Measurements from ENCODE around the gene CFHR3.
"Not testable (repeated sequence)": the region's sequence is repeated elsewhere in the genome, so short reads cannot be mapped to it uniquely, and the experiment has no call there.

CFHR3 gene

GRCh38 chr1:196774603-196775002 is at the start of gene CFHR3:
Gene CFHR3 (plus strand): TSS chr1:196774840. CDS start chr1:196774887, 47 bp downstream.
- DNase-seq (ENCODE audit: low read depth, low spot score): no peak

DNA sequence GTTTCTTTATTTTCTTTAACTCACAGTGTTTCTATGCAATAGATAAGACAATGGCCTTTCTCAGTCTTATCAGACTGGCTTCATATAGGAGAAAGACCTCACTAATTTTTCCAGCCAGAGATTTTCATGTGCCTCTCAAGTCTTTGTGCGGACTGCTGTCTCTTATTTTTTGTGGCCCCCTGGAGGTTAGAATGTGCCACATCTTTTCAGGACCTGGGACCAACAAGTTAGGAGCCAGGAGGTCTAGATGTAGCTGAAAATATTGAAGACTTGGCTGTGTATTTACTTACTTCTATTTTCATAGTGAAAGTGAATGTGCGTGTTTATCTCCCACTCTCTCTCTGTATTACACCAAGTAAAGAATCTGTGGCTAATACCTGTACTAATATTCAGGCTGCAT is 42.1 kb upstream of the CFHR3 start:
- no peak for DNase-seq (ENCODE audit: low read depth, low spot score)

DNA sequence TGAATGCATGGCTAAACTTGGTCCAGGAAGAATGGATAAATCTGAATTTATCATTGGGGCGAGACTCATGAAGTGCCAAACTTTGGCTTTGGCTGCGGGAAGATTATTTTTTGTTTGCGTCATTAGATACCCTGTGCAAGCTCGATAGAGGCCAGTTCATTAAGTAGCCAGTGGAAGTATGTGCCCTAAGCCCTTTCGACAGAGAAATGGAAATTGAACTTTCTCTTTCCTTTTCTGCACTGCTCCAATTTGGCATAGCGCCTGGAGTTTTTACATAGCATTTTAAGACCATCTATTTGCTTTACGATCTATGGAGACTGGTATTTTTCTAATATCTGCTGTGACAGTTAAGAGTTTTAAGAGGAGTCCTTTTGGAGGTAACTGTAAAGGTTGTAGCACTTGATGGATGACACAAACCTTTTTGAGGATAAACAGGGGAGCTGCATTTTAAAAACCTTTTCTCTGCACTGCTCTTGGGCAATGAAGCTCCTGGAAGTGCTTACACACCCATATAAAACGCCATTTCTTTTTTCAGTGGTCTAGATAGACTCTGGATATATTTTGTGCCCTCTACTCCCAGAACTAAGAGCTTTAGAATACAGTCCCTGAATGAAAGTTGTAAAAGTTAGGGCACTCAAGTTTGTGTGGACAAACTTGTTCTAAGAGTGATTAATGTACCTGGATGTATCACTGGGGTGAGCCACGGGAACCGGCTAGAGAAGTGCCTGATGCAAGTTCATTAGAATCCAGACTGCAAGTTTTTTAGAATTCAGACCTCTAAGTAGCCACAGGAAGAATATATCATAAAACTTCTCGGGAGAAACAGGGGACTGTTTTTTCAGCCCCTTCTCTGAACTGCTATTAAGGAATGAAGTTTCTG is 41.3 kb upstream of the CFHR3 start:
- DNase-seq (ENCODE audit: low read depth, low spot score): no peak

GRCh38 chr1:196734006-196734405 is 40.6 kb upstream of the CFHR3 start:
- no peak for DNase-seq (ENCODE audit: low read depth, low spot score)

GRCh38 chr1:196734460-196734859 is 40.2 kb upstream of the CFHR3 start:
- DNase-seq (ENCODE audit: low read depth, low spot score): no peak

DNA sequence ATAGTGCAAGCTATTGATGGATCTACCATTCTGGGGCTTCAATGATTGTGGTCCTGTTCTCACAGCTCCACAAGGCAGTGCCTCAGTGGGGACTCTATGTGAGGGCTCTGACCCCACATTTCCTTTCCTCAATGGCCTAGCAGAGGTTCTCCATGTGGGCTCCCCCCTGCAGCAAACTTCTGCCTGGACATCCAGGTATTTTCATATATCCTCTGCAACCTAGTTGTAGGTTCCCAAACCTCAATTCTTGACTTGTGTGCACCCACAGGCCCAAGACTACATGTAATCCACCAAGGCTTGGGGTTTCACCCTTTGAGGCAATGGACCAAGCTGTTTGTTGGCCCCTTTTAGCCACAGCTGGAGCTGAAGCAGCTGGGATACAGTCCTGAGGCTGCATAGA is 35.9 kb upstream of the CFHR3 start:
- no peak for DNase-seq (ENCODE audit: low read depth, low spot score)

GRCh38 chr1:196743244-196743643 is 31.4 kb upstream of the CFHR3 start:
- DNase-seq (ENCODE audit: low read depth, low spot score): not testable (repeated sequence)

DNA sequence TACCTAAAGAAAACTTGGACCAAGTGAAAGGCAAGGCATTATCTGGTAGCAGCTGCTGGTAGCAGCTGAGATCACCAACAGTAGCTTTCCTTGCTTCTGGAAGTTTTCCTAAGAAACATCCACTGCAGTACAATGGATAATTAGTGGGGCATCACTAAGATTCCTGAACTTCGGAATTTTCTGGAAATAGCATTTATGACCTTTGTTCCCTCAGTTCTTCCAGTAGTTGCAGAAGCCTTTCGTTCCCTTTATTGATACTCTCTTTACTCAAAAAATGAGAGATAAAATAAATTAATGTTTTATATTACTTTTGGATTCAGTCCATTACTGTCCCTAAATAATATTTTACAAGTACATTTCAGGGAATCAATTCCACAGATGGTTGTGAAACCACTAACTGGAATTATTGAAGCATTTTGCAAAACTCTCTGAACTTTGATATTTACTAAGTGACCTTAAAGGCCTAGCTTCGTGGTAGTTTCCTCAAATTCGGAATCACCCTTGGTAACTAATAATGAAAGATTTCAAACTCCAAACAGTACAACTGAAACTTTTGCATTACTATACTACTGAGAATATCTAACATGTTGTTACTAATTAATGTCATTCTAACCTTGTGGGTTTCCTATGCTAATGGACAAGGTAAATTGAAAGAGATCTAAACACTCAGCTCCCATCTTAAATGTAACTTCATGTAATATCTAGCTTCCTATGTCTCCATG is 9.5 kb upstream of the CFHR3 start:
- not testable (repeated sequence) for DNase-seq (ENCODE audit: low read depth, low spot score)

DNA sequence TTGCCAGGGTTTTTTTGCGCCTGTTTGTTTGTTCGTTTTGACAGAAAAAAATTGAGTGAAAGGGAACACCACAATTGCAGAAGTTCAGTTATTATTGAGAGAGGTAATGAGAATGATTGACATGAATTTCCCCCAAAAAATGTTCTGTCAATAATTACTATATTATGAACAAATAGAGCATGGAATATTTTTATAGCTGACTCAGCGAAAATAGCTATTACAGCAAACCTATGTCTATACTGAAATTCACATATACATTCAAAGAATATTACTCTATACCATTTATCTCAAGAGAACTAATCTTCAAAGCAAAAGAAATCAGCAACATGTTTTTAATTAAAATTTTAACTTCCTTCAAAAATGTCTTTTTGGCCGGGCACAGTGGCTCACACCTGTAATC is 4.8 kb upstream of the CFHR3 start:
- DNase-seq (ENCODE audit: low read depth, low spot score): not testable (repeated sequence)

DNA sequence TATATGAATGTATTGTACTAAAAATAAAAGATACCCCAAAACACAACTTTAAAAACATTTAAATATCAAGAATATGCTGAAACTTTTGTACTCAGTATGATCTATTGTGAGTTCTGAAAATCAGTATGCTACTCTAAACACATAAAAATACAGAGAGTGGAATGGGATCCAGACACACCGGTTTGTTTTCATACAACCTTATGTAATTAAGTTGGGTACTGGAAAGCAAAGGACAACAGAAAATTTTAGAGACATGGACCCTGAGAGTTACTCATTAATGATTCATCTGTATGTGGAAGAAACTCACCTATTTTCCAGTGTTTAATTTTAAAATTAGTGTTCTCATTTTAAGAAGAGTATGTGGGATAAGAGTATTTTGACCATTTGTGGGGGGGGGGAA is 927 bp upstream of the CFHR3 start:
- DNase-seq (ENCODE audit: low read depth, low spot score): no peak

DNA sequence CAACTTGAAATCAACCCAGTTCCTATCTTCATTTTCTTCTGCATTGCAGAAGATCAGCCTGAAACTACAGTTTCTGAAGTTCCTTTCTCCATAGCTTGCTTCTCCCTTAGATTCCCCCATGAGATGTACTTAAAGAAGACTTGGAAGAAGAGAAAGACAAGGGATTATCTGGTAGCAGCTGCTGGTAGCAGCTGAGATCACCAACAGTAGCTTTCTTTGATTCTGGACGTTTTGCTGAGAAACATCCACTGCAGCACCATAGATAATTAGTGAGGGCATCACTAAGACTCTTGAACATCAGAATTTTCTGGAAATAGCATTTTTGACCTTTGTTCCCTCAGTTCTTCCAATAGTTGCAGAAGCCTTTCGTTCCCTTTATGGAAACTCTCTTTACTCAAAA is 465 bp upstream of the CFHR3 start:
- no peak for DNase-seq (ENCODE audit: low read depth, low spot score)

GRCh38 chr1:196777603-196778002 is 3.0 kb downstream of the CFHR3 start:
- DNase-seq (ENCODE audit: low read depth, low spot score): no peak

DNA sequence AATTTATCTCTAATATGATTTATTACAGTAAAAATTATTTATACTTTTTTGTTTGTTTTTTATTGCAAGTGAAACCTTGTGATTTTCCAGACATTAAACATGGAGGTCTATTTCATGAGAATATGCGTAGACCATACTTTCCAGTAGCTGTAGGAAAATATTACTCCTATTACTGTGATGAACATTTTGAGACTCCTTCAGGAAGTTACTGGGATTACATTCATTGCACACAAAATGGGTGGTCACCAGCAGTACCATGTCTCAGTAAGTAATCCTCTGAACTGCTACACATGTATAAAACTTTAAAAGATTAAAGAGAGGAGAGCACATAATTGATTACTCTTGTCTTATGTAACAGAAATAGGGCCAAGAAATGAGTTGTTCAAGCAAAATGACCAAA is 4.5 kb downstream of the CFHR3 start:
- no peak for DNase-seq (ENCODE audit: low read depth, low spot score)

- DNase-seq (ENCODE audit: low read depth, low spot score): not testable (repeated sequence)
These were observed 16.6 kb downstream of the CFHR3 start for GRCh38 chr1:196791252-196791651.

GRCh38 chr1:196794103-196794502 is 19.5 kb downstream of the CFHR3 start:
- not testable (repeated sequence) for DNase-seq (ENCODE audit: low read depth, low spot score)

DNA sequence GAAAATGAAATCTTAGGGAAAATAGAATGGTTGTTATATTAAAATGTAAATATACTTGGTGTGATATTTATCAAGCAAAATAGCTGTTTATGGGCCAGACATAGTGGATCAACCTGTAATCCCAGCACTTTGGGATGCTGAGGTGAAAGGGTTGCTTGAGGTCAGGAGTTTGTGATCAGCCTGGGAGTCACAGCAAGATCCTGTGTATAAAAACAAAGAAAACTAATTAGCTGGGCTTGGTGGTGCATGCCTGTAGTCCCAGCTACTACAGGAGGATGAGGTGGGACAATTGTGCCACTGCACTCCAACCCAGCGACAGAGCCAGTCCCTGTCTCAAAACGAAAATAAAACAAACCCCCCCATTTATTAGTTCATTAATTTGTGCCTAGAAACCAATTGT is 23.3 kb downstream of the CFHR3 start:
- no peak for DNase-seq (ENCODE audit: low read depth, low spot score)

DNA sequence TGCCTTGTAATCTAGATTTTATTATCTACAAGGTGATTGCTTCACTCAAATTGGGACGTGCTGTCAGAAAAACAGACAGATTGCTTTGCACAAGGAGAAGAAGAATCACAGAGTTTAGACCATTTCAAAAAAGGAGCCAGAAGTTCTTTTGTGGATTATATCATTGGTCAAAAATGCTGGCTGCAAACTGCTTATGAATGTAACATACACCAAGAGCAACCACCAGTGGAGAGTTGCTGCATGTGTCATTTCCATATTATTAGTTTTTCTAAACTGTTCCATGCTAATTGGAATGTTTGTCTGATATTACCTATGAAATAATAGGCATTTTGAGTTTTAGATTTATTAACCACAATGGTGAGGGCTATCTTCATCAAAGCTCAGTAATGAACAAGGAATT is 27.3 kb downstream of the CFHR3 start:
- not testable (repeated sequence) for DNase-seq (ENCODE audit: low read depth, low spot score)

GRCh38 chr1:196808529-196809235 is 34.0 kb downstream of the CFHR3 start:
- DNase-seq (ENCODE audit: low read depth, low spot score): no peak

DNA sequence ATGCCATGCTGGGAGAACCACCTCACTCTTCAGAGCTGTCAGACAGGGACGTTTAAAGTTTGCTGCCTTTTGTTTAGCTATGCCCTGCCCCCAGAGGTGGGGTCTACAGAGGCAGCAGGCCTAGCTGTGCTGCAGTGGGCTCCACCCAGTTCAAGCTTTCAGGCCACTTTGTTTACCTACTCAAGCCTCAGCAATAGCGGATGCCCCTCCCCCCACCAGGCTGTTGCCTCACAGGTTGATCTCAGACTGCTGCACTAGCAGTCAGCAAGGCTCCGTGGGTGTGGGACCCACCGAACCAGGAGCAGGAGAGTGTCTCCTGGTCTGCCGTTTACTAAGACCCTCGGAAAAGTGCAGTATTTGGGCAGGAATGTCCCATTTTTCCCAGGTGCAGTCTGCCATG is 42.8 kb downstream of the CFHR3 start:
- not testable (repeated sequence) for DNase-seq (ENCODE audit: low read depth, low spot score)

DNA sequence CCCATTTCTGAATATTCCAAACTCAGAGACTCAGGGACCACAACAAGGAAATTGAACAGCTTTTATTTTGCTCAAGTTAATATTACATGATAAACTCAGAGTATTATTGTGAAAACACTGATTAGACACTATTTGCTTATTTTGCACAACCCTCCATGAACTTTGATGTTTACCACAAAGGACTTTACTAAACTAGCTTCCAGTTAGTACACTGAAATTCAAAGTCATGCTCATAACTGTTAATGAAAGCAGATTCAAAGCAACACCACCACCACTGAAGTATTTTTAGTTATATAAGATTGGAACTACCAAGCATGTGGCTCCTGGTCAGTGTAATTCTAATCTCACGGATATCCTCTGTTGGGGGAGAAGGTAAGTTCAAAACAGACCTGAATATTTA is 44.9 kb downstream of the CFHR3 start, which contains the start of gene CFHR1:
Gene CFHR1 (plus strand): TSS at position 201 of the 400 bp plus-strand sequence. CDS start 114 bp downstream, at position 315.
- DNase-seq (ENCODE audit: low read depth, low spot score): not testable (repeated sequence)

DNA sequence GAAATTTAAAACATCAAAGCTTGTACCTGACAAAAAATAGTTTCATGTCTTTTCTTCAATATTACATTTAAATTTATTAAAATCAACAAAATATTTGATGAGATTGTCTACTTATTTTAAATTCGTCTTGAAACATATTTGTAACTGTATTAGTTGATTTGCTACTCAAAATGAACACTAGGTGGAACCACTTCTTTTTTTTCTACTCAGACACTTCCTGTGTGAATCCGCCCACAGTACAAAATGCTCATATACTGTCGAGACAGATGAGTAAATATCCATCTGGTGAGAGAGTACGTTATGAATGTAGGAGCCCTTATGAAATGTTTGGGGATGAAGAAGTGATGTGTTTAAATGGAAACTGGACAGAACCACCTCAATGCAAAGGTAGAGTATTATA is 53.2 kb downstream of the CFHR3 start:
- DNase-seq (ENCODE audit: low read depth, low spot score): not testable (repeated sequence)

Data from activated CD4-positive, CD25-positive, alpha-beta regulatory T cell treated with anti-CD3 and anti-CD28 coated beads, Interleukin-2, amount 50 U/mL, for 16 hours (primary cell).